Neuronal stem cell (in vitro differentiated cells): Measurements from ENCODE around the gene PDK1.

Source experiments
- DNase-seq: peaks from one replicate; pipeline ENCODE4 v3.0.0-alpha.2; 2013; ENCODE audit warnings: low spot score
- H2AFZ ChIP-seq: one replicate; pipeline ENCODE4 v1.6.1; 2013; ENCODE audit warnings: mild to moderate bottlenecking, low read length, inconsistent platforms
- H2AK5ac ChIP-seq: 2 replicates; pipeline ENCODE4 v1.6.1; 2013; ENCODE audit warnings: low read depth, mild to moderate bottlenecking, inconsistent platforms, low read length, moderate library complexity, mixed read lengths
- H2BK120ac ChIP-seq: 2 replicates; pipeline ENCODE4 v1.6.1; 2013; ENCODE audit warnings: low read depth, mild to moderate bottlenecking, inconsistent platforms, low read length, moderate library complexity, mixed read lengths
- H2BK12ac ChIP-seq: one replicate; pipeline ENCODE4 v1.6.1; 2013; ENCODE audit warnings: low read length, inconsistent platforms
- H2BK15ac ChIP-seq: 2 replicates; pipeline ENCODE4 v1.6.1; 2013; ENCODE audit warnings: mild to moderate bottlenecking, low read length, inconsistent platforms, mixed read lengths
- H2BK5ac ChIP-seq: one replicate; pipeline ENCODE4 v1.6.1; 2013; ENCODE audit warnings: inconsistent platforms, mild to moderate bottlenecking, low read length, moderate library complexity
- H3K14ac ChIP-seq: one replicate; pipeline ENCODE4 v1.6.1; 2013; ENCODE audit warnings: low read length, inconsistent platforms
- H3K18ac ChIP-seq: 2 replicates; pipeline ENCODE4 v1.6.1; 2013; ENCODE audit warnings: low read length, inconsistent platforms
- H3K23ac ChIP-seq: 2 replicates; pipeline ENCODE4 v1.6.1; 2013; ENCODE audit warnings: low read depth, mild to moderate bottlenecking, mixed read lengths, low read length, inconsistent platforms; ENCODE audit not compliant: poor library complexity
- H3K27ac ChIP-seq: replicated peaks from 3 replicates; pipeline ENCODE4 v1.5.1; 2013; ENCODE audit warnings: low read length, inconsistent platforms
- H3K27me3 ChIP-seq, 3 experiments: 2 replicates each; pipeline ENCODE4 v1.6.1; 2013; ENCODE audit warnings: low read length in 3 of 3, mild to moderate bottlenecking in 2 of 3, inconsistent platforms in 1 of 3, low read depth in 1 of 3, mixed read lengths in 1 of 3, moderate library complexity in 1 of 3; ENCODE audit not compliant: control insufficient read depth in 3 of 3, insufficient read depth in 3 of 3
- H3K36me3 ChIP-seq, 2 donors: replicated peaks in 1 of 2; 2 replicates each; pipeline ENCODE4 v1.6.1; 2013; ENCODE audit warnings: low read length in 2 of 2; ENCODE audit not compliant: control insufficient read depth in 2 of 2, insufficient read depth in 2 of 2
- H3K4ac ChIP-seq: 2 replicates; pipeline ENCODE4 v1.6.1; 2013; ENCODE audit warnings: inconsistent platforms, mild to moderate bottlenecking, low read length, moderate library complexity
- H3K4me1 ChIP-seq, 2 donors: 1 replicate in 1 of 2; 2 replicates in 1 of 2; pipeline ENCODE4 v1.6.1; 2013; ENCODE audit warnings: low read length in 2 of 2, low read depth in 1 of 2; ENCODE audit not compliant: control insufficient read depth in 2 of 2, insufficient read depth in 1 of 2
- H3K4me2 ChIP-seq: one replicate; pipeline ENCODE4 v1.6.1; 2013; ENCODE audit warnings: mild to moderate bottlenecking, low read length, inconsistent platforms; ENCODE audit not compliant: insufficient read depth, poor library complexity, severe bottlenecking
- H3K4me3 ChIP-seq, 2 donors: 2 replicates each; pipeline ENCODE4 v1.5.1; 2013; ENCODE audit warnings: low read length in 2 of 2, mild to moderate bottlenecking in 2 of 2, inconsistent platforms in 1 of 2, moderate library complexity in 1 of 2
- H3K79me1 ChIP-seq: one replicate; pipeline ENCODE4 v1.6.1; 2013; ENCODE audit warnings: low read depth, mild to moderate bottlenecking, inconsistent platforms, low read length, moderate library complexity
- H3K9ac ChIP-seq: one replicate; pipeline ENCODE4 v1.6.1; 2013; ENCODE audit warnings: mild to moderate bottlenecking, low read depth, low read length, inconsistent platforms; ENCODE audit not compliant: poor library complexity
- H3K9me3 ChIP-seq, 2 donors: replicated peaks in 1 of 2; 2 replicates each; pipeline versions ENCODE3 to v1.6.1; 2013; ENCODE audit warnings: low read length in 2 of 2, mild to moderate bottlenecking in 2 of 2, inconsistent platforms in 1 of 2, low read depth in 1 of 2, mixed read lengths in 1 of 2, moderate library complexity in 1 of 2; ENCODE audit not compliant: control insufficient read depth in 2 of 2, insufficient read depth in 1 of 2
- H4K8ac ChIP-seq: one replicate; pipeline ENCODE4 v1.6.1; 2013; ENCODE audit warnings: low read depth, mild to moderate bottlenecking, inconsistent platforms, low read length, moderate library complexity
- H4K91ac ChIP-seq: one replicate; pipeline ENCODE4 v1.6.1; 2013; ENCODE audit warnings: low read length, low read depth, mild to moderate bottlenecking, inconsistent platforms; ENCODE audit not compliant: poor library complexity
- WGBS, 2 donors: extraction: QIAGEN DNeasy Blood & Tissue Kit; methylation state at CpG; one replicate each; pipeline ENCODE4 v1.1.7; 2013; ENCODE audit warnings: missing lambda C conversion rate in 2 of 2, mixed read lengths in 1 of 2; ENCODE audit not compliant: insufficient read length in 2 of 2, insufficient replicate concordance in 1 of 2; ENCODE audit errors: extremely low coverage in 2 of 2; 5-methylcytosine and 5-hydroxymethylcytosine counted together

The PDK1 gene

GRCh38 chr2:172597176-172597842 lies 41.4 kb downstream of the PDK1 start:
- no peak overlapping the region for H2AK5ac ChIP-seq
- no peak overlapping the region for H3K27ac ChIP-seq
- H2BK15ac ChIP-seq, result no peak overlapping the region
- no peak overlapping the region for H2BK12ac ChIP-seq
- H3K4me2 ChIP-seq, result no peak overlapping the region
- no peaks in the 10 kb centered on the region for H3K79me1 ChIP-seq
- peaks cover 0 to 3% of the 10 kb centered on the region in 2 donors for H3K4me1 ChIP-seq
- no peak overlapping the region for H2BK120ac ChIP-seq
- H3K9me3 ChIP-seq, result no peaks in the 10 kb centered on the region
- H3K18ac ChIP-seq, result no peak overlapping the region
- no peak overlapping the region for H3K14ac ChIP-seq
- peaks cover 0 to 41% of the 10 kb centered on the region in 2 donors for H3K36me3 ChIP-seq
- no peak overlapping the region for H2AFZ ChIP-seq
- no peak overlapping the region for H4K91ac ChIP-seq
- H2BK5ac ChIP-seq, result no peak overlapping the region
- WGBS, 2 donors, result no CpG with 5 or more reads among the region's 3 CpGs
- no peak overlapping the region for H3K4ac ChIP-seq
- no peak overlapping the region for H3K23ac ChIP-seq
- DNase-seq, result no peak
- no peak overlapping the region for H4K8ac ChIP-seq
- H3K27me3 ChIP-seq, result no peaks in the 10 kb centered on the region
- no peak overlapping the region for H3K9ac ChIP-seq
- no peak overlapping the region for H3K4me3 ChIP-seq

DNA sequence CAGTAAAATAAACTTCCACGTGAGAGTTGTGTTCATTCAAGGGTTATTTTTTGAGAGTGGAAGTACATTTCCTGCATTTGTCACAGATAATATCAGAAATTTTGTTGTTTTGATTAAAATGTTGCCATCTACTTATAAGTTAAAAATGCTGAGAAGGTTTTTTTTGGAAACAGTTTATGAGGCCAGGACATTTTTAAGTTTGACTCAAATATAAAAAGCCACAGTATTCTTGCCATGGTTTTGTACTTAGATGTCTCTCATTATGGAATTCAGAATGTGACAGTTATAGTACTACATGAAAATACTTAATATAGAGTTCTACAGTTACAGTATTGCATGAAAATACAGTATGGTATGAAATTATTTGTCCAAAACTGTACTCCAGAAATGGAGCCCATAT lies 44.1 kb downstream of the PDK1 start:
- Histone ChIP-seq H4K91ac (no peak overlapping the region), H3K27ac (no peak overlapping the region), H3K14ac (no peak overlapping the region), H2AK5ac (no peak overlapping the region), H2BK120ac (no peak overlapping the region), H2BK12ac (no peak overlapping the region), H3K18ac (no peak overlapping the region), H2BK5ac (no peak overlapping the region), H3K9me3 (no peaks in the 10 kb centered on the region), H3K4me3 (no peak overlapping the region), H2AFZ (no peak overlapping the region), H4K8ac (no peak overlapping the region), H3K9ac (no peak overlapping the region), H3K23ac (no peak overlapping the region), H3K4ac (no peak overlapping the region), H3K36me3 (peaks cover 0 to 27% of the 10 kb centered on the region in 2 donors), H3K79me1 (no peaks in the 10 kb centered on the region), H3K27me3 (no peaks in the 10 kb centered on the region), H3K4me1 (peaks cover 0 to 3% of the 10 kb centered on the region in 2 donors), H2BK15ac (no peak overlapping the region), H3K4me2 (no peak overlapping the region)
- no peak for DNase-seq
- WGBS, 2 donors, result no CpG with 5 or more reads among the region's 1 CpG

DNA sequence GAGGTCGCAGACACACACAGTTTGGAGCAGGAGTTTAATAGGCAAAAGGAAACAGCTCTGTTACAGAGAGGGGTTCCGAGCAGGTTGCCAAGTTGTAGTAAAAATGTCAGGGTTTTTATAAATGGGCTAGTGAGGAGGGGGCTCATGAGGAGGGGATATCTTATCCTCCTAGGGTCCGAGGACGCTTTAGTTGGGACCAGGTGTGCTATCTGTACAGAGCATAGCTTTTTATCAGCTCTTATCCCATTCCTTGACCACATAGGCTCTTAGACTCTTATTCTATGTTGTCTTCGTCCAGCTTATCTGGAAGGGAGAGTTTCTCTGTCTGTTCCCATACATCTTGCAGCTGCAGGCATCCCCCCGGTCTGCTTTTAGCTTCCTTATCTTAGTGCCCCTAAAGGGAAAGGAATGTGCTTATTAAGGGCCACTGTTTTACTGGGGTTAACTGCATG lies 44.7 kb downstream of the PDK1 start:
- Histone ChIP-seq H3K27me3 (no peaks in the 10 kb centered on the region), H3K4me2 (no peak overlapping the region), H2AK5ac (no peak overlapping the region), H2BK15ac (no peak overlapping the region), H2BK12ac (no peak overlapping the region), H4K91ac (no peak overlapping the region), H3K4me1 (peaks cover 0 to 3% of the 10 kb centered on the region in 2 donors), H2AFZ (no peak overlapping the region), H3K4ac (no peak overlapping the region), H2BK5ac (no peak overlapping the region), H3K27ac (no peak overlapping the region), H3K36me3 (peaks cover 0 to 21% of the 10 kb centered on the region in 2 donors), H3K14ac (no peak overlapping the region), H3K23ac (no peak overlapping the region), H3K18ac (no peak overlapping the region), H3K9ac (no peak overlapping the region), H2BK120ac (no peak overlapping the region), H3K9me3 (no peaks in the 10 kb centered on the region), H3K4me3 (no peak overlapping the region), H3K79me1 (no peaks in the 10 kb centered on the region), H4K8ac (no peak overlapping the region)
- WGBS, 2 donors, result no CpG with 5 or more reads among the region's 6 CpGs
- DNase-seq, result no peak

DNA sequence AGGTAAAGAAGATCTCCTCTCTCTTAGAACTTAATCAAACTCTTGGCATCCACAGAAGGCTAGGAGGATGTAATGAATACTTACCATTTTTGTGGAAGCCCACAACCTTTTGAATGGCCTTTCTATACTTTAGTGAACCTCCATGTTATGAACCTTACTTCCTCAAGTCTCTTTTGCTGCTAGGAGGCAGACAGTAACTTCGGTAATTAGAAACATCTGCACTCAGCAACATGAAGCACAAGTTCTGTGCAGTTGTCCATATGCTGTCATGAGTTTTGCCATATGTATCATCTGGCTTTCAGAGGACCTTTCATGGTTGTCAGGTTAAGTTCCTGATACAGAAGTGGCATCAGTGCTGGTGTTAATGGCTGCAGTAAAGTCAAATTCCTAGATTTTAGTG lies 50.4 kb downstream of the PDK1 start:
- no peak overlapping the region for H3K23ac ChIP-seq
- H2AFZ ChIP-seq, result no peak overlapping the region
- H3K14ac ChIP-seq, result no peak overlapping the region
- no peak overlapping the region for H3K4ac ChIP-seq
- no peak overlapping the region for H3K9ac ChIP-seq
- H3K9me3 ChIP-seq, result no peaks in the 10 kb centered on the region
- H2BK5ac ChIP-seq, result no peak overlapping the region
- H2BK120ac ChIP-seq, result no peak overlapping the region
- no peak overlapping the region for H3K4me3 ChIP-seq
- WGBS, 2 donors, result no CpG with 5 or more reads among the region's 1 CpG
- H3K27ac ChIP-seq, result no peak overlapping the region
- no peak overlapping the region for H4K8ac ChIP-seq
- H4K91ac ChIP-seq, result no peak overlapping the region
- no peak overlapping the region for H3K4me2 ChIP-seq
- H2BK15ac ChIP-seq, result no peak overlapping the region
- H2BK12ac ChIP-seq, result no peak overlapping the region
- H3K27me3 ChIP-seq, result peaks cover 0 to 4% (median 0%) of the 10 kb centered on the region in 3 experiments
- DNase-seq, result no peak
- H3K18ac ChIP-seq, result no peak overlapping the region
- H2AK5ac ChIP-seq, result no peak overlapping the region
- H3K79me1 ChIP-seq, result no peaks in the 10 kb centered on the region
- H3K36me3 ChIP-seq, result no peaks in the 10 kb centered on the region
- no peaks in the 10 kb centered on the region for H3K4me1 ChIP-seq
